Endodermal cell (in vitro differentiated cells): ENCODE results near the gene FERMT2. TPM values are rescaled to one million over a fixed set of nuclear protein-coding genes. Genes with fewer than 3 reads are reported as not detected.
A peak's percentile ranks its signal among the peaks of the same experiment; 100 is the strongest.

Experiments used
- DNase-seq: peaks from one replicate; pipeline ENCODE4 v3.0.0-alpha.2; 2017
- H3K27ac ChIP-seq: 2 replicates; pipeline ENCODE4 v1.5.1; 2013; ENCODE audit warnings: mild to moderate bottlenecking, low read depth, low read length, moderate library complexity
- H3K27me3 ChIP-seq: 2 replicates; pipeline ENCODE4 v1.6.1; 2013; ENCODE audit warnings: mild to moderate bottlenecking, low read length, moderate library complexity; ENCODE audit not compliant: insufficient read depth, control insufficient read depth, poor library complexity, severe bottlenecking
- H3K36me3 ChIP-seq: 2 replicates; pipeline ENCODE4 v1.7.0; 2013; ENCODE audit warnings: mild to moderate bottlenecking, low read length, moderate library complexity; ENCODE audit not compliant: control insufficient read depth, insufficient read depth
- H3K4me1 ChIP-seq: one replicate; pipeline ENCODE4 v1.7.0; 2013; ENCODE audit warnings: low read length; ENCODE audit not compliant: control insufficient read depth, insufficient read depth
- H3K4me3 ChIP-seq: 2 replicates; pipeline ENCODE4 v1.5.1; 2013; ENCODE audit warnings: mild to moderate bottlenecking, low read length, moderate library complexity
- H3K9ac ChIP-seq: 2 replicates; pipeline ENCODE4 v1.6.1; 2013; ENCODE audit warnings: mild to moderate bottlenecking, low read length, moderate library complexity; ENCODE audit not compliant: poor library complexity, severe bottlenecking; ENCODE audit errors: extremely low read depth
- H3K9me3 ChIP-seq: 2 replicates; pipeline ENCODE4 v1.6.1; 2013; ENCODE audit warnings: mild to moderate bottlenecking, low read length, moderate library complexity; ENCODE audit not compliant: control insufficient read depth
- H3K27ac Mint-ChIP-seq: 2 replicates; pipeline ENCODE4 v1.8.0; 2020; ENCODE audit warnings: mixed read lengths
- H3K27me3 Mint-ChIP-seq: 2 replicates; pipeline ENCODE4 v1.8.0; 2021; ENCODE audit warnings: mild to moderate bottlenecking, mixed read lengths; ENCODE audit not compliant: insufficient read depth
- H3K36me3 Mint-ChIP-seq: 2 replicates; pipeline ENCODE4 v1.8.0; 2020; ENCODE audit warnings: low read depth, mixed read lengths
- H3K4me1 Mint-ChIP-seq: 2 replicates; pipeline ENCODE4 v1.8.0; 2020; ENCODE audit warnings: mixed read lengths
- H3K4me3 Mint-ChIP-seq: 2 replicates; pipeline ENCODE4 v1.8.0; 2020; ENCODE audit warnings: mild to moderate bottlenecking, moderate library complexity, mixed read lengths
- H3K9me3 Mint-ChIP-seq: 2 replicates; pipeline ENCODE4 v1.8.0; 2020; ENCODE audit warnings: mild to moderate bottlenecking, mixed read lengths
- WGBS, 2 experiments: methylation state at CpG; one replicate each; pipeline versions ENCODE4 v1.1.5 to v1.1.7; 2013; ENCODE audit warnings: missing lambda C conversion rate in 2 of 2, mixed read lengths in 1 of 2; ENCODE audit not compliant: insufficient coverage in 1 of 2, insufficient read length in 1 of 2; 5-methylcytosine and 5-hydroxymethylcytosine counted together
- total RNA-seq, 2 donors: library from RNA; stranded (reverse); fragmentation: NEBNext Ultra II Directional in 1 of 2; extraction: Animal tissue kit (Norgen Biotek cat#: 25700) in 1 of 2; gene quantifications; 2 replicates in 1 of 2; 3 replicates in 1 of 2; pipeline ENCODE4 v1.2.1, GENCODE V29; 2021
- TF ChIP-seq, protein P1 (sequence below): fragments of 200-600 bp; sonication (generic); conservative IDR thresholded peaks from 2 replicates; pipeline ENCODE4 v1.5.0; 2021; ENCODE audit warnings: antibody characterized with exemption, mild to moderate bottlenecking

FERMT2 gene
- total RNA-seq, 2 donors from 2014 or later, result 350 to 377 TPM

GRCh38 chr14:52873694-52874093, 77.2 kb downstream of the FERMT2 start:
- Mint-ChIP-seq H3K27ac (no peak overlapping the region), H3K27me3 (no peaks in the 10 kb centered on the region)
- WGBS, 2 experiments, result 90 to 96% methylated on average over 4 to 6 of the region's 7 CpGs

GRCh38 chr14:52873065-52873464, 77.8 kb downstream of the FERMT2 start:
- Mint-ChIP-seq H3K9me3 (no peaks in the 10 kb centered on the region), H3K36me3 (peaks cover 73% of the 10 kb centered on the region), H3K4me1 (peaks cover 21% of the 10 kb centered on the region), H3K27ac (peak overlapping the region; percentile 76), H3K4me3 (no peak overlapping the region), H3K27me3 (no peaks in the 10 kb centered on the region)
- TF ChIP-seq, protein P1, sequence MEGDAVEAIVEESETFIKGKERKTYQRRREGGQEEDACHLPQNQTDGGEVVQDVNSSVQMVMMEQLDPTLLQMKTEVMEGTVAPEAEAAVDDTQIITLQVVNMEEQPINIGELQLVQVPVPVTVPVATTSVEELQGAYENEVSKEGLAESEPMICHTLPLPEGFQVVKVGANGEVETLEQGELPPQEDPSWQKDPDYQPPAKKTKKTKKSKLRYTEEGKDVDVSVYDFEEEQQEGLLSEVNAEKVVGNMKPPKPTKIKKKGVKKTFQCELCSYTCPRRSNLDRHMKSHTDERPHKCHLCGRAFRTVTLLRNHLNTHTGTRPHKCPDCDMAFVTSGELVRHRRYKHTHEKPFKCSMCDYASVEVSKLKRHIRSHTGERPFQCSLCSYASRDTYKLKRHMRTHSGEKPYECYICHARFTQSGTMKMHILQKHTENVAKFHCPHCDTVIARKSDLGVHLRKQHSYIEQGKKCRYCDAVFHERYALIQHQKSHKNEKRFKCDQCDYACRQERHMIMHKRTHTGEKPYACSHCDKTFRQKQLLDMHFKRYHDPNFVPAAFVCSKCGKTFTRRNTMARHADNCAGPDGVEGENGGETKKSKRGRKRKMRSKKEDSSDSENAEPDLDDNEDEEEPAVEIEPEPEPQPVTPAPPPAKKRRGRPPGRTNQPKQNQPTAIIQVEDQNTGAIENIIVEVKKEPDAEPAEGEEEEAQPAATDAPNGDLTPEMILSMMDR, result no peak
- Histone ChIP-seq H3K27ac (no peak overlapping the region), H3K27me3 (no peaks in the 10 kb centered on the region), H3K4me1 (no peaks in the 10 kb centered on the region), H3K9me3 (no peaks in the 10 kb centered on the region), H3K36me3 (peaks cover 99% of the 10 kb centered on the region), H3K9ac (no peak overlapping the region), H3K4me3 (no peak overlapping the region)
- 80 to 100% methylated on average over 1 to 3 of the region's 4 CpGs for WGBS, 2 experiments
- no peak for DNase-seq

More at GRCh38 chr14:52873694-52874093, 77.2 kb downstream of the FERMT2 start:
- no peaks in the 10 kb centered on the region for H3K9me3 Mint-ChIP-seq
- peaks cover 78% of the 10 kb centered on the region for H3K36me3 Mint-ChIP-seq
- TF ChIP-seq, protein P1, result no peak
- no peak overlapping the region for H3K4me3 Mint-ChIP-seq
- Histone ChIP-seq H3K36me3 (peaks cover 99% of the 10 kb centered on the region), H3K9ac (no peak overlapping the region), H3K27me3 (no peaks in the 10 kb centered on the region), H3K4me1 (peaks cover 3% of the 10 kb centered on the region), H3K27ac (no peak overlapping the region), H3K9me3 (no peaks in the 10 kb centered on the region), H3K4me3 (no peak overlapping the region)
- no peak for DNase-seq
- H3K4me1 Mint-ChIP-seq, result peaks cover 27% of the 10 kb centered on the region

- TF ChIP-seq, protein P1, result no peak
- H3K4me1 ChIP-seq, result no peaks in the 10 kb centered on the region
- no peak for DNase-seq
- H3K27me3 Mint-ChIP-seq, result no peaks in the 10 kb centered on the region
- H3K9ac ChIP-seq, result no peak overlapping the region
- no peaks in the 10 kb centered on the region for H3K9me3 ChIP-seq
- H3K4me3 Mint-ChIP-seq, result no peak overlapping the region
- H3K4me1 Mint-ChIP-seq, result peaks cover 7% of the 10 kb centered on the region
- H3K36me3 ChIP-seq, result peaks cover 99% of the 10 kb centered on the region
- no peak overlapping the region for H3K4me3 ChIP-seq
- H3K27ac Mint-ChIP-seq, result peak overlapping the region; percentile 28
- no peaks in the 10 kb centered on the region for H3K27me3 ChIP-seq
- no peak overlapping the region for H3K27ac ChIP-seq
- WGBS, 2 experiments, result 94 to 95% methylated on average over 3 of the region's 3 CpGs
- no peaks in the 10 kb centered on the region for H3K9me3 Mint-ChIP-seq
- peaks cover 59% of the 10 kb centered on the region for H3K36me3 Mint-ChIP-seq
Observed at GRCh38 chr14:52871606-52872005, 79.2 kb downstream of the FERMT2 start.
